Adrenal gland (tissue), 5 donors: ENCODE results near the gene FIGLA.

ENCODE experiments used
- CTCF ChIP-seq, 6 experiments: fragments of 450-650 bp in 4 of 6; fragments of 200-600 bp in 2 of 6; sonication (generic) in 1 of 6; IDR thresholded peaks; 1 replicate in 5 of 6; 2 replicates in 1 of 6; pipeline versions ENCODE4 v1.5.1 to v1.8.0; 2016 to 2021; ENCODE audit warnings: antibody characterized with exemption in 6 of 6, mild to moderate bottlenecking in 2 of 6, moderate library complexity in 1 of 6
- POLR2A ChIP-seq, 2 donors: fragments of 450-650 bp; IDR thresholded peaks; one replicate each; pipeline ENCODE4 v1.6.1; 2017; ENCODE audit warnings: antibody characterized with exemption in 2 of 2, mild to moderate bottlenecking in 2 of 2, moderate library complexity in 1 of 2
- donor health status: DM: no; HTN: no; CAD: no.

- no peak for TF ChIP-seq CTCF (IDR thresholded peaks at IDR 0.05)
- no peak for TF ChIP-seq POLR2A (IDR thresholded peaks at IDR 0.05)
Observed at GRCh38 chr2:70834106-70834505, 43.7 kb upstream of the FIGLA start.
